ENCODE results near the gene CCL23. TPM values are rescaled to one million over a fixed set of nuclear protein-coding genes. Genes with fewer than 3 reads are reported as not detected.

The CCL23 gene
- total RNA-seq, 1 experiment from 2014 or later = not detected

GRCh38 chr17:36048066-36048465 lies 30.3 kb upstream of the CCL23 start:
- no peak for TF ChIP-seq EZH2 (IDR thresholded peaks at IDR 0.05; ENCODE audit: borderline replicate concordance, low read depth, low read length, poor library complexity, severe bottlenecking)
- TF ChIP-seq, protein P1, sequence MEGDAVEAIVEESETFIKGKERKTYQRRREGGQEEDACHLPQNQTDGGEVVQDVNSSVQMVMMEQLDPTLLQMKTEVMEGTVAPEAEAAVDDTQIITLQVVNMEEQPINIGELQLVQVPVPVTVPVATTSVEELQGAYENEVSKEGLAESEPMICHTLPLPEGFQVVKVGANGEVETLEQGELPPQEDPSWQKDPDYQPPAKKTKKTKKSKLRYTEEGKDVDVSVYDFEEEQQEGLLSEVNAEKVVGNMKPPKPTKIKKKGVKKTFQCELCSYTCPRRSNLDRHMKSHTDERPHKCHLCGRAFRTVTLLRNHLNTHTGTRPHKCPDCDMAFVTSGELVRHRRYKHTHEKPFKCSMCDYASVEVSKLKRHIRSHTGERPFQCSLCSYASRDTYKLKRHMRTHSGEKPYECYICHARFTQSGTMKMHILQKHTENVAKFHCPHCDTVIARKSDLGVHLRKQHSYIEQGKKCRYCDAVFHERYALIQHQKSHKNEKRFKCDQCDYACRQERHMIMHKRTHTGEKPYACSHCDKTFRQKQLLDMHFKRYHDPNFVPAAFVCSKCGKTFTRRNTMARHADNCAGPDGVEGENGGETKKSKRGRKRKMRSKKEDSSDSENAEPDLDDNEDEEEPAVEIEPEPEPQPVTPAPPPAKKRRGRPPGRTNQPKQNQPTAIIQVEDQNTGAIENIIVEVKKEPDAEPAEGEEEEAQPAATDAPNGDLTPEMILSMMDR (conservative IDR thresholded peaks at IDR 0.05; ENCODE audit: low read depth, low read length) = no peak
- DNase-seq (ENCODE audit: low spot score) = no peak
- H3K9me3 ChIP-seq (ENCODE audit: low read depth, low read length, poor library complexity, severe bottlenecking) = no peaks in the 10 kb centered on the region
- intact Hi-C loops (cut with micrococcal nuclease; ENCODE audit: unreplicated experiment) = no loop called here
- H3K4me3 ChIP-seq (ENCODE audit: low read depth, low read length, poor library complexity, severe bottlenecking) = no peak overlapping the region
- ChIA-PET CTCF (no interaction called here), POLR2A (ENCODE audit: low non-redundant PET) (no interaction called here)
- BruUV-seq (replicated peaks) = no TSS peak
- no peaks in the 10 kb centered on the region for H3K27me3 ChIP-seq (replicated peaks; ENCODE audit: insufficient read depth, low read depth, low read length, poor library complexity)
- no peaks in the 10 kb centered on the region for H3K36me3 ChIP-seq (ENCODE audit: insufficient read depth, low read length, poor library complexity, severe bottlenecking)
- no peaks in the 10 kb centered on the region for H3K4me1 ChIP-seq (ENCODE audit: insufficient read depth, low read length, poor library complexity, severe bottlenecking)
- no peak overlapping the region for H3K27ac ChIP-seq (ENCODE audit: low read depth, low read length, poor library complexity, severe bottlenecking)

- no peaks in the 10 kb centered on the region for H3K27me3 ChIP-seq (replicated peaks; ENCODE audit: insufficient read depth, low read depth, low read length, poor library complexity)
- no peak for TF ChIP-seq EZH2 (IDR thresholded peaks at IDR 0.05; ENCODE audit: borderline replicate concordance, low read depth, low read length, poor library complexity, severe bottlenecking)
- TF ChIP-seq, protein P1 (conservative IDR thresholded peaks at IDR 0.05; ENCODE audit: low read depth, low read length) = no peak
- intact Hi-C loops (cut with micrococcal nuclease; ENCODE audit: unreplicated experiment) = no loop called here
Observed at GRCh38 chr17:36036235-36036634, 18.5 kb upstream of the CCL23 start.

DNA sequence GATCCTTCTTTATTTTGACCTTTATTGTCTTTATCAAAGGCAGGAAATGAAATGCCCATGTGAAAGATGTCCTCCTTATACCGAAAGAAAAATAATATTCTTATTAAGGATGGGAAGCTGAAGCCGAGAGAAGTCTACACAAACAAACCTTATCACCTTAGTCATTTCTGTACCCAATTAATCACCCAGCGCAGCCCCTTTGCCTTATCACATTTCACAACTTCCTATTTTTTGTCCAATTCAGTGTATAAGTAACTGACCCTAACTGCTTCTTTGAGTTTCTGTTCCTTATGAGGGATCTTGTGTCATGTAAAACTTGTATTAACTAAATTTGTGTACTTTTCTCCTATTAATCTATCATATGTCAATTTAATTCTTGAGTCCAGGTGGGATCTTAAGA lies 16.4 kb upstream of the CCL23 start:
- no peaks in the 10 kb centered on the region for H3K36me3 ChIP-seq (ENCODE audit: insufficient read depth, low read length, poor library complexity, severe bottlenecking)
- no peak overlapping the region for H3K4me3 ChIP-seq (ENCODE audit: low read depth, low read length, poor library complexity, severe bottlenecking)
- H3K27me3 ChIP-seq (replicated peaks; ENCODE audit: insufficient read depth, low read depth, low read length, poor library complexity) = no peaks in the 10 kb centered on the region
- CTCF ChIA-PET = no interaction called here
- no peaks in the 10 kb centered on the region for H3K4me1 ChIP-seq (ENCODE audit: insufficient read depth, low read length, poor library complexity, severe bottlenecking)
- intact Hi-C loops (cut with micrococcal nuclease; ENCODE audit: unreplicated experiment) = no loop called here
- H3K9me3 ChIP-seq (ENCODE audit: low read depth, low read length, poor library complexity, severe bottlenecking) = no peaks in the 10 kb centered on the region
- POLR2A ChIA-PET (ENCODE audit: low non-redundant PET) = no interaction called here
- DNase-seq (ENCODE audit: low spot score) = no peak
- no peak for TF ChIP-seq EZH2 (IDR thresholded peaks at IDR 0.05; ENCODE audit: borderline replicate concordance, low read depth, low read length, poor library complexity, severe bottlenecking)
- TF ChIP-seq, protein P1 (conservative IDR thresholded peaks at IDR 0.05; ENCODE audit: low read depth, low read length) = no peak
- no peak overlapping the region for H3K27ac ChIP-seq (ENCODE audit: low read depth, low read length, poor library complexity, severe bottlenecking)
- BruUV-seq (replicated peaks) = no TSS peak

More at GRCh38 chr17:36036235-36036634, 18.5 kb upstream of the CCL23 start:
- BruUV-seq (replicated peaks) = no TSS peak
- Histone ChIP-seq H3K27ac (ENCODE audit: low read depth, low read length, poor library complexity, severe bottlenecking) (no peak overlapping the region), H3K4me3 (ENCODE audit: low read depth, low read length, poor library complexity, severe bottlenecking) (no peak overlapping the region), H3K36me3 (ENCODE audit: insufficient read depth, low read length, poor library complexity, severe bottlenecking) (no peaks in the 10 kb centered on the region), H3K9me3 (ENCODE audit: low read depth, low read length, poor library complexity, severe bottlenecking) (no peaks in the 10 kb centered on the region), H3K4me1 (ENCODE audit: insufficient read depth, low read length, poor library complexity, severe bottlenecking) (no peaks in the 10 kb centered on the region)
- CTCF ChIA-PET = no interaction called here
- POLR2A ChIA-PET (ENCODE audit: low non-redundant PET) = no interaction called here
- DNase-seq (ENCODE audit: low spot score) = no peak

All from A673 (cell line).